ENCODE data around the gene SEC24B.

SEC24B gene

DNA sequence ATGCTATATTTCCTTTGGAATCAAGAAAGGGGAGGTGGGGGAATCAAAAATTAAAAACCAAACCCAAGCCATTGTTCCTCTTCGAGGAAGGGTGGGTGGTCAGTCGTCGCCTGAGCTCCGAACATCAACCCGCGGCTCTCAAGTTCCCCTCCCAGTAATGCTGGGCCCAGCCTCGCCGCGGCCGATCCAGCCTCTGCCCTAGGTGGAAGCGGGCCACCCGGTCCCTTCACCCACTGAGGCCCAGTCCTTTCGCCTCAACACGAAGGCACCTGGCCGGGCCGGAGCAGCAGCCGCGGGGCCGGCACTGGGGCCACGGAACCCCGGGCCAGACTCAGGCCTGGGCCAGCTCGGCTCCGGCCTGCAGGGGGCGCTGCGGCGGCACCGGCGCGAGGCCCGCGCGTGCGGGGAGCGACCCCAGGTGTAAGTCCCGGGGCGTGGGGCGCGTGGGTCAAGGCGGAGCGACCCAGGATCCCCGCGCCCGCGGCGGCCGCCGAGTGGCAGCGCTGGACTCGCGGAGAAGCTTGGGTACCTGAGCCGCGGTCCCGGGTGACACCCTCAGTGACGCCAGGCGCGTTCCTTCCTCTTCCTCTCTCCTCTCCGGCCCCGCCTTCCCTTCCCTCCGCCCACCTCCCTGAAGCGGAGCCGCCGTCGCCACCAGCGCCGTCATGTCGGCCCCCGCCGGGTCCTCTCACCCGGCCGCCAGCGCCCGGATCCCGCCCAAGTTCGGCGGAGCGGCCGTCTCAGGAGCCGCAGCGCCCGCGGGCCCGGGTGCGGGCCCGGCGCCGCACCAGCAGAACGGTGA, at the start of gene SEC24B:
SEC24B (plus strand) TSS at position 611 of the 802 bp plus-strand sequence; CDS start at position 666, 55 bp downstream.
- no peak for DNase-seq

DNA sequence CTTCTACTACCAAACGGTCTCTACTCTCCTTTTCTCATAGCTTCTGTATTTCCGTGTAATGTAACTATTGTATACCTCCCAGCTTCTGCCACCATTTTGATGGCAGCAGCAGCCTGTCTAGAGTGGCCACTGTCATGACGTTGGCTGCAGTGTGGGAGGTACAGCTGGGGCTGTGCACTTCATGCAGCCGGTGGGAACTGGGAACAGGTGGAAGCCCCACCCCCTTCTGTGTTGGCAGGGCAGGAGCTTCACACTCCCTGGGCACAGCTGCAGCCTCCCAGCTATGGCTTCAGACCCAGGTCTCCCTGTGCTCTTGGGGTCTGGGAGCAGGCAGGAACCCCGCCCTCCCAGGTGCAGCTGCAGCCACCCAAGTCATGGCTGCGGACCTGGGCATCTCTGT, 49.8 kb upstream of the SEC24B start:
- no peak for DNase-seq

DNA sequence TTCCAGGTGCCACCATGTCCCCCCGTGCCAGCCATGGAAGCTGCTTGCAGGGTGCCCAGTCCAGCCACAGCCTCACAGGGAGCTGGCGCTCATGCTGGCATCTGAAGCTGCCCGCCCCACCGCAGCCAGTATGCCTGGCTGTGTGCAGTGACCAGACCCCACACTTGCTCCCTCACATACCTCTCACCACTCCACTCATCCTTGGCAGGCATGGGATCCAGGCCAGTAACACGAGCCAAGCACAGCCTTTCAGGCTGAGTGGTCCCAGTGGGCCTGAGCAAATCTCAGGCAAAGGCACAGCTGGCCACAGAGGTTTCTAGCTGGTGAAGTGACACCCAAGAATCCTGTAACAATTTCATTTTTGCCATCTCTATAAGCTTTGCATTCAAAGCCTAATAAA, 48.4 kb upstream of the SEC24B start:
- no peak for DNase-seq

DNA sequence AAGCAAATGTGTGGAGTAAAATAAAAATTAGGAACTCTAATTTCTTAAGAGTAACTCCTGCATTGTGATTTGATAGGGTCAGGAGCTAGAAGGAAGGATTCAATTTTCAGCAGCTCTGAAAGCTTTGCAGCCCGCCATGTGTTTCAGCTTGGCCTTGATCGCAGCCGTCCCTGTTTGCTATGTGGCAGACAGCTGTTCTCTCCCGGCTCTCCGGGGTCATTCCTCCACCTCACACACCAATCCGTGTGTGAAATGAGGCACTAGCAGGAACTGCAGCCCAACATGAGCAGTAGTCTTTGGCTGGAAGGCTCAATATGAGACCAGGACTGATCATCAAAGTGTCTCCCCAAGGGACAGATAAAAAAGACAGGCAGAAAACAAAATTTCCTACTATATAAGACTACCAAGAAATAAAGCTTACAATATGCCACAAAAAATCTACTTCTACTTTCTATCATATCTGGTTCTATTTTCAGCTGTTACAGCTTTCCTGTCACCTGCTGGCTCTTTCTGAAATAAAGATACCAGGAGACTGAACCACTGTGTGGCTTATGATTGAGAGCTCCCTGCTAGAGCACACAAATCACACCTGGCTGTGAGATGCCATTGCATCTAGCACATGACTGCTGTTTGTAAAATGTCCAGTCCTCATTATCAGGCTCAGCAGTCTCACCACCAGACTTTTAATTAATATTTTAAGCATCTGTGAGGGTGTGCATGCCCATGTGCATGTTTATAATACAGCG, 44.1 kb upstream of the SEC24B start:
- no peak for DNase-seq

DNA sequence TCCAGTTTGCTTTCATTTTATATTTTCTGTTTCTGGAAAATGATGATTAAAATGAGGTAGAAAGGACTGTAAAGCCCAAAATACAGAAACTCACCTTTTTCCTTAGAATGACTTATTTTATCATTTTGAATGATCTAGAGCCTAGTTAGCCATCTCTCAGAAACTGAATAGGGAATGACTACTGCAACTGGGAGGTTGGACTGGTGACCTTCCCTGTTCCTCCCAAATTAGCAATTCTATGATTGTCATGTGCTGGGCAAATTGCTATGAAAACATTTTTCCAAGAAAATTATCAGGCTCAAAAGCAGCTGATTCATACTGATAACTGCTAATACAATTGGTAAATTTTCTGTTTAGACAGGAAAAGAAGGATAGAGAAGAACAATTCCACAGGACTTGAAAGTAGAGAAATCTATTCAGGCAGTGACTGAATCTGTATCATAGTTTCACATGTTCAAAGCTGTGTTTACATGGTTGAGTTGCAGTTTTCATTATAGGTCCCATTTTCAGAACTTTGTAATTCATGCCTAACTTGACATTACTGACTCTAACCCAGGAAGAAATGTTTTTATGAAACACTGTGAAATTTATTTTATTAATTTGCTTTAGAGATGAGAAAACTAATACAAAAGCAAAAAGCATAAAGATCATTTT, 43.4 kb upstream of the SEC24B start:
- DNase-seq = no peak

DNA sequence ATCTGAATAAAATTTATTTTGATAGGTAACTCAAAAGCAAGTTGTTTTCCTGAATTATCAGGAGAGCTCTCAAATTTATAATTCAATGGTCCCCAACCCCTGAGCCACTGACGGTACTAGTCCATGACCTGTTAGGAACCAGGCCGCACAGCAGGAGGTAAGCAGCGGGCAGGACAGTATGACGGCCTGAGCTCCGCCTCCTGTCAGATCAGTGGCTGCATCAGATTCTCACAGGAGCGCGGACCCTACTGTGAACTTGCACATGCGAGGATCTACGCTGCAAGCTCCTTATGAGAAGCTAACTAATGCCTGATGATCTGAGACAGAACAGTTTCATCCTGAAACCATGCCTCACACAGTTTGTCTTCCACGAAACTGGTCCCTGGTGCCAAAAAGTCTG, 37.9 kb upstream of the SEC24B start:
- no peak for DNase-seq

DNA sequence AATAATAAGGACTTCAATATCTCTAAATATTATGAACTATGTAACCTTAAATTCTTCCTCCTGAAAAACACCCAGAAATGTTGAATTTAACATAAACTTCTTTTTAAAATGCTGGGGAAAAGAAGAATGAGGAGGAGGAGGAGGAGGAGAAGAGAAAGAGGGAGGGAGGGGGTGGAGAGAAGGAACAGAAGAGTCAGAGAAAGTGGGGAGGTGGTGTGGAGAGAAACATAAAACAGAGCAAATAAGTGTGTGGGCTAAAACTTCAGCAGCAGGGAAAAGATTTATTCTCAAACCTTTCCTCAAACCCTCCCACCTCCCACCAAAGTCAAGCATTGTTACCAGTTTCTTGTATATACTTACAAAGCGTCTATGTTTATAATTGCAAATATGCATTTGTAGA, 34.7 kb upstream of the SEC24B start:
- no peak for DNase-seq

DNA sequence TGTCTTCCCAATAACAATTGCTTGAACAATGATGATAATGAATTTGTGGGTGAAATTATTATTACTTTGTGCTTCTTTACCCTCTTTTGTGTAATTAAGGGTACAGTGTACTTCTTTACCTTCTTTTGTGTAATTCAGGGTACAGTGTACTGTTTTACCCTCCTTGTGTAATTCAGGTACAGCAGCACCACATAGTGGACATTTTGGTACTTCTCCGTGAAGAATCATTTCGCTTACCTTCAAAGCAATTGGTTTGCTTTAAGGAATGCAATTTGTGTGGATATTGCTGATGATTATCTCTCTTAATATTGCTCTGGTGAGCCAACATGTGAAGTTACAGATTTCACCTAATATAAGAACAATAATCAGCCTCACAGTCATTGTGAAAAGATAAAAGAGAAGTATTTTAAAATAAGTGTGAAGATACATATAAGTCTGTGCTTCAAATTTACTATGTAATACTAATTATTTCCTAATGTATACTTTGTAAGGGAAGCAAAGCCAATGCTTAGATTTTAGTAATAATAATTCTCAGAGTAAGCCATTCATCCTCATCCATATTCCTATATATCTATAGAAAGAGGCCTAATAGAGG, 27.2 kb upstream of the SEC24B start:
- DNase-seq = no peak

DNA sequence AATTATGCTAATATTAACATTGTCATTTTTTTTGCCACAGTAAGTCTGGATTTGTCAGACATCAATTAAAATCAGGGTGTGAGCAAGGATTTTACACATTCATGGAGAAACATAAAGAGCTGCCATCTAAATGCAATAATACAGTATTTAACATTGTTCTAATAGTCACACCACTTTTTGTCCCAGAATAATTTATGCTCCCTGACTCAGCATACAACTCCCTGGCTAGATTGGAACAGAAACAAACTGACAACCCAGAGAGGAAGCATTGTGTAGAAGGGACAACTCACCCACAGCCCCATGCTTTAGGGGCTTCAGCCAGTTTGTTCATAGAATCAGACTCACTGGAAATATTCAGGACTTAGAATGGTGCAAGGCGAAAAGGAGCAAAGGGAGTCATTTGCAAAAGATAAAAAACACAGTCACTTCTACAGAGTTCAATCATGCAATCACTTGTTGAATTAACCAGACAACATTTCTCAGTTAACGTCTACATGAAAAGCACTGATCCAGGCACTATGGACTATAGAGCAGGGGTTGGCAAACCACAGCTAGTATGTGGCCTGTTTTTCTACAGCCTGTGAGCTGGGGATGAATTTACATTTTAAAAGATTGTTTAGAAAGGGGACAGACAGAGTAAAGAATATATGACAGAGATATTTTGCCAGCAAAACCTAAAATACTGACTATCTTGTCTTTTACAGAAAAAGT, 26.4 kb upstream of the SEC24B start:
- no peak for DNase-seq

DNA sequence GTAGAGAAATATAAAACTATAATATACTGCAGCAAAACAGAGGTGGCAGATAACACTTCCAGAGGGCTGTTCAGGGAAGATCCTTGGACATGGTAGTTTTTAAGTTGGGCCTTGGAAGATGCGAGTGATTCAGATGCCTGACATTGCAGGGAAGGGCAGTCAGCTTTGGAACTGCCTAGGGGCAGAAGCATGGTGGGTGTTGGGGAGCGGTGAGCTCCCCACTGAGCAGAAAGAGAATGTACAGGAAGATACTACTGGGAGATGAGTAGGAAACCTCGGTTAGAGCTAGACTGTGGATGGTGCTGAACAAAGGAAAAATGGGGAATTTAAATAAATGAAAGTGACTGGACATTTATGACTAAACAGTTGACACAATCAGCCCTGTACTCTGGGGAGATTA, 24.9 kb upstream of the SEC24B start:
- no peak for DNase-seq

DNA sequence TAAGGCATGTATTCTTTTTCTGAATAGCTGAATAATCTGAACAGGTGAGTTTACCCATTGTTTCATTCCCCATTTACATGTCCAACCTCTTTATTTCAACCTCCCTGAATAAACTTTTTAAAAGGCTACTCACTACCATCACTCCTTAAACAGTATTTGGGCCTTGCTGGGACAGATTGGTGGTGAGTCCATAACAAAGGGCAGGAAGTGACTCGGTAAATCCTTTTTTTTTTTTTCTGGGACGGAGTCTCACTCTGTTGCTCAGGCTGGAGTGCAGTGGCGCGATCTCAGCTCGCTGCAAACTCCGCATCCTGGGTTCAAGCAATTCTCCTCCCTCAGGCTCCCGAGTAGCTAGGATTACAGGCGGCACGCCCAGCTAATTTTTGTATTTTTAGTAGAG, 23.4 kb upstream of the SEC24B start:
- DNase-seq = no peak

DNA sequence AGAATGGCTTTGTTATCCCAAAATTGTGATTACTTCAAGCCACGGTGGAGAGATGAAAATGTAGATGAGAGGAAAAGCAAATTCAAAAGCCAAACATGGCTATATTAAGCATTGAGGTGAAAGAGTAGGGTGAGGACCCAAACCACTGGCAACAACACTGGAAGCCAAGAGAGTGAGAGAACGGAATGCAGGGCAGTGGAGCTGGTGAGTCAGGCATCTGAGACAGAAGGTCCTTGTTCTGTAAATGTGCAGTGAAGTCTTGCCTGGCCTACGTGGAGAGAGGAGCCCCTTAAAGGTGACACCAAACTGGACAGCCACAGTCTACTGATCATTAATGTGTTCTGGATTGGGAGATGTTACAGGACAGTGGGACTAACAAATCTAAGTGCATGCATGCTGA, 22.8 kb upstream of the SEC24B start:
- no peak for DNase-seq

DNA sequence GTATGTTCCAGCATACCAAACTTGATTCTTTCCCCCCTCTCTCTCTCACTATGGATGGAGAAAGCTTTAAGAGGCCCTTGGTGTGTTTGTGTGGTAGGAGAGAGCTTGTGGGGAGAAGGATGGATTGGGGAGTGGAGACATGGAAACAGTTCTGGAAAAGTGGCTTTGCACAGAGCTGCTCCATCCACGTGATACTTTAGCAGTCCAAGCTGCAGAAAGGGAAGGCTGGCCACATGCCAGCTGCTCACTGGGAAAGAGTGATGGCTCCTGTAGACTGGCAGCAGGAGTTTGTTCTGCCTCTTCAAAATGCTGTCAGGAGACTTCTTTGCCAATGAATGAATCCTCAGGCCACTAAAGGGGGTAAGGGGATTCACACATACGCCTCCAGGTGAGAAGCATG, 21.7 kb upstream of the SEC24B start:
- DNase-seq = no peak

DNA sequence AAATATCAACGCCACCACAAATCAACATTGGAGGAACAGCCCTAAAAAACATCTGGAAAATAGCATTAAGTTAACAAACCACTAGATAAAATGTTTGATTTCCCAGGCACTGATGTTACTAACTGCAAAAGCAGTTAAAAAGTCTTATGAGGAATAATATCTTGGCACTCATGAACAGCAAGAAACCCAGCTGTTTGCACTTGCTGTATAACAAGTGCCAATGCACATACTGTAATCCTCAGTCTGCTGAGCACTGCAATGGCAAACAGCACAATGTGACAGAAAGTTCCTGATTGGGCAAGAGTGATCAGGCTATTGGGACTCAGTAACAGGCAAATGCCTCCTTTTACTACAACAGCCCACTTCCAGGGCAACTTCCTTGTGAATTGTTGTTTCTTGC, 20.8 kb upstream of the SEC24B start:
- no peak for DNase-seq

DNA sequence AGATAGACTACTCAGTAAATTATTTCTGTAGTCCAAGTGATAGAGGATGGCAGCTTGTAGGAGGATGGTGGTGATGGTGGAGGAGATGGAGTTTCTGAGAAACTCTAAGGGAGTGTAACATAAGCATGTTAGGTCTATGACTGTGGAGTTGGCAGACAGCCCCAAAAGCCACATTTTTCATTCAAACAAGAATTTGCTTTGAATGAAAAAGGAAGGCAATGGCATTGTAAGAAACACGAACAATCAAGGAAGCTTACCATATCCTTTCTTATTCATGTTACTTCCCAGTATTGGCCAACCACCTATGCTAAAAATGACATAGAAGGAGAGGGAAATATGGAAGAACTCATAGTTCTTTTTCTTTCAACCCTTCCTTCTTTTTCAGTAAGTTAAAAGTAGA, 18.7 kb upstream of the SEC24B start:
- DNase-seq = no peak

DNA sequence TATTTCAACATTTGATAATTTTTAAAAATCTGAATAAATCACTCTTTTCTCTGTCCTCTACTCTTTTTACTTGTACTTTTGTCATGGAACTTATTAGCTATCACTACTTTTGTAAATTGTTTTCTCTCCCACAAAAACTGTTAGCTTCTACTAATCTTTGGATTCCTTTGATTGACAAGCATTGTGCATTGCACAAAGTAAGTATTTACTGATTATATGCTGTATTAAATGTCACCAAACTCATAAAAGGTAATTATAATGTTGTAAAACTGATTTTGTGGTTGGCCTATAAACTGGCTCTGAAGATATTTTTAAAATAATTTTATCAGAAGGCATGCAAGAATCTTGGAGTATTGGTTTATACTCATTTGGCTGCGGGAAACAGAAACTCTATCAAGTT, 15.0 kb upstream of the SEC24B start:
- no peak for DNase-seq

DNA sequence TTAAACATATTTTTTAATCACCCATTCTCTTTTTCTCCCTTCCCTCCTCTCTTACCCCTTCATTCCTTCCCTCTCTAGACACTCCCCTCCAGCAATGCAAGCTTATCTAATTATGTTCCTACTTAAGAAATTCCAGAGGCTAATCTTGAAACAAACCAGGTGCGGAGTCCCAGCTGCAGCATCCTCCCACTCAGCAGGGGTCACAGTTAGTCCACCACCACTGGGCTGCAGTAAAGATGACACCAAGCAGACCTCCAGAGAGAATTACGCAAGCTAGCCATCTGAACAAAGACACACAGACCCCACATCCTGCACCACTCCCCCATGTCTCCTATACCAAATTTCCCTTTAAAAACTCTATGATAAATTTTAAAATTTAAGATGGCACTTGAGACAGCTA, 13.9 kb upstream of the SEC24B start:
- no peak for DNase-seq

DNA sequence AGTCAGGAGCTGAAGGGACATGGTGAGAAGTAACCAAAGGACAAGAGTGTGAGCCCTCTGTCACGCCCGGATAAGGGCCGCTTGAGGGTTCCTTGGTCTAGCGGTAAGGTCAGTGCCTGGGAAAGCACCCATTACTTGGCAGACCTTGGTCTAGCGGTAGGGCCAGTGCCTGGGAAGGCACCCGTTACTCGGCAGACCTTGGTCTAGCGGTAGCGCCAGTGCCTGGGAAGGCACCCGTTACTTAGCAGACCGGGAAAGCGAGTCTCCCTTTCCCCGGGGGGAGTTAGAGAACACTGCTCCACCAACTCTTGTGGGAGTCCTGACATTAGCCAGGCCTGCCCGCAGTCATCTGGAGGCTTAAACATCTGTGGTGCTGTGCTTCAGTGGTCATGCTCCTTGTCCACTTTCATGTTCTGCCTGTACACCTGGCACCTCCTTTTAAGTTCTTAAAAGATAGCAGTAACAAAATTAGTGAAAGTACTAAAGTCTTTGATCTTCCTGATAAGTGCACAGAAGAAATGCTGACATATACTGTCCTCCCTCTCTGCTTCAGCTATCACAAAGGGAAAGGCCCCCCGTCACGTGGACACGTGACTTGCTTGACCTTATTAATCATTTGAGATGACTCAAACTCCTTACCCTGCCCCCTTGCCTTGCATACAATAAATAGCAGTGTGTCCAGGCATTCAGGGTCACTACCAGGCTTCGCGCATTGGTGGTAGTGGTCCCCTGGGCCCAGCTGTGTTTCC, 9.3 kb upstream of the SEC24B start:
- DNase-seq = no peak

DNA sequence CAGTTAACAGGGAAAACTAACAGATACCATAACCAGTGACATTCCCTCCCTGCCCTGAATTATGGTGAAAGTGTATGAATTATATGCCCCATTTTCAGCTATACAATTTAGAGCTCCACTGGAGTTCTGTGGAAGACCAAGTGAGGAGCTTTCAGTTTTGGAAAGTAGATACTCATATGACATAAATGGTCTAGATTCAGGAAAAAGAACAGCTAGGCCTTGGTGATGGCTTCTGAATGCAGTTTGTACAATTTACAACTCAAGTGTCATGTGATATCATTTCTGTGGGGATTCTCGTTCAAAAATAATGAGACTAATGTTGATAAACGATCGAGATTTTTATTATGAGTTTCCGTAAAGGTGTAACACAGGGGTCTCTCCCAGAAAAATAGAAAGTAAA, 8.2 kb upstream of the SEC24B start:
- no peak for DNase-seq

DNA sequence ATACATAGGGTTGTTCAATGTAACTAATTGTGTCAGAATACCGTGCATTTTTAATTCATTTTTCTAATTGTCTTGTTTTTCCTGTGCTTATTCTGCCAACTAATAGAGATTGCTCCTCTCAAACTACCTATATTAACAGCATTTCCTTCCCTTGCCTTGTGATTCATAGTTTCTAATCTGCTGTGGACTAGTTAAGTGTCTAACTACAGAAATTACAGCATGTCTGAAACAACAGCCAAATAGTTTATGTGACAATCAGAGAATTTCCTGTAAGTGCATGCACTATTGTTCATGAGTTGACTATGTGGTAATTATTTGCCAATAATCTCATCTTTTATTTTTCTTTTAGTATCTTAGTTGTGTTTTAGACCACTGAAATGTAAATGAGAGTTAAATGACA, 4.1 kb upstream of the SEC24B start:
- DNase-seq = no peak

DNA sequence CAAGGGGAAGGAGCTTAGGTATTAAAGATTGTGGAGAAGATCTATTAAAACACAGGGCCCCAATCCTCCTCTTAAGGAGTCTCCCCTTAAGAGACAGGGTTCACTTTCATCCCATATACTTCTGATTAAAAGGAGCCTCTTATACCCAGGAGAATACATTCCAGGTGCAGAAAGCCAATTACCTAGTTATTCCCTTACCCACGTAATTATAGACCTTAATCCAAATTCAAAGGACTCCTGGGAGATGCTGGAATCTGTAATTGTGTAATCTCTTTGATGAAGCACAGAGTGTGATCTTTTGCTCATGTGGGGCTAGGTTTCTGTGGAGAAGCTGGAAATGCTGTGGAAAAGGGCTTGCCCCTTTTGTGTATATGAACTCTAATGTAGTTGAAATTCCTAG, 1.4 kb upstream of the SEC24B start:
- no peak for DNase-seq

DNA sequence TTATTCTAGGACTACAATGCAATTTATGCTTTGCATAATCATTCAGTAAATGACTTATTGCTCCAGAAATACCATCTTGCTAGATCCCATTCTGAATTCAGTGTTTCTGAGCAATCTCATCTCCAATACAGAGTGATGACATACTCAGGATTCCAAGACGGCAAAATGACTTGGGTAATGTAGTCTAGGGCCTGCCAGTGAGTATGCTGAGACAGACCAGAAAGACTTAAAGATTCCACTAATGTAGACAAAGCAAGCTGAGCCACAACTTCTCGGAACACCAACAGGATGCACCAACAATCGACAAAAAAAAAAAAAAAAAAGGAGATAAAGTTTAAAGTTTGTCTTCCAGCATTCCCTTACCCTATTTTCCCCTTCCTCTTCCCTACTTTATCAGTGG, 919 bp upstream of the SEC24B start:
- DNase-seq = no peak
